Measurements from ENCODE around the gene ANKRD65. TPM values are rescaled to one million over a fixed set of nuclear protein-coding genes. Genes with fewer than 3 reads are reported as not detected.
"Not testable (repeated sequence)": the region's sequence is repeated elsewhere in the genome, so short reads cannot be mapped to it uniquely, and the experiment has no call there.

The ANKRD65 gene
- total RNA-seq, 2 donors from 2014 or later = 33.7 to 34.9 TPM

DNA sequence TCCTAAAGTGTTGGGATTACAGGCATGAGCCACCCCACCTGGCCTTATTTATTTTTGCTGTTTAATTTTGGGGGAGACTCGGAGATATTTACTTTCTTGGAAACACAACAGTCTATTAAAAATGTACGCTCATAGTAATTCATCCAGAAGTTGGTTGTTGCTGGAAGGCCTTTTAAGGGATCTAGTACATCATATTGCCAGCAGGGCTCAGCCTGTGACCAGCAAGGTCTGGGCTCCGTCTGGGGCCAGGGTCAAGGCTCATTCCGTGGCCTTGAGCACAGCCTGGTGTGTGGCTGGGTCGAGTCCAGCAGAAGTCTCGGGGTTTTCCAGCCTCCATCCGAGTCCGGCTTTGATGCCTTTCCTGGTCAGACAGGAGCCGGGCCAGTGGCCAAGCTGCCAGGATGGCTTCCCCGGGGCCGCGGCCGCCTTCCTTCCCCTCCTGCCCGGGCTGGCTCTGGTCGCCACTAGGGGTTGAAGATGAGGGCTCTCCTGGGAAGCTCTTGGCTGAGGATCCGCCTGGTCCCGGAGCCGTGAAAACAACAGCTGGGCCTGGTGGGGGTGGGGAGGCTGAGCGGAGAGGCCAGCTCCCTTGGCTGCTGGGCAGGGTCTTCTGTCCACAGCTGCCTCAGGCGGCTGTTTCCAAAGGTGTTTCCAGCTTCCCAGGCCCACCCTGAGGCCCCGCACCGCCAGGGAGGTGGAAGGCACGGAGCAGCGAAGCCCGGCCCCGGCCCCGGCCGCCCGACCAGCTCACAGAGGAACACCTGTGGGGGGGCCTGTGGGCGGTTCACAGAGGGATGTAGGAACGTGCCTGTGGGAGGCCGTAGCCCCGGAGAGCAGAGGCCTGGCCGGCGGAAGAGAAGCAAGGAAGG, 9.3 kb upstream of the ANKRD65 start:
- Histone ChIP-seq H3K27me3 (replicated peaks; ENCODE audit: insufficient read depth) (no peaks in the 10 kb centered on the region), H3K4me1 (replicated peaks) (peaks cover 49% of the 10 kb centered on the region), H3K27ac (peak overlapping the region; percentile 96), H3K4me3 (no peak overlapping the region), H3K9me3 (no peaks in the 10 kb centered on the region), H3K36me3 (no peaks in the 10 kb centered on the region)
- WGBS = 11% methylated on average over 35 of the region's 35 CpGs
- intact Hi-C loops (cut with DNase I) = no loop called here
- peak; percentile 62 for DNase-seq (ENCODE audit: low spot score)
- TF ChIP-seq POLR2AphosphoS5 (IDR thresholded peaks at IDR 0.05) (peak; percentile 60), POLR2A (IDR thresholded peaks at IDR 0.05) (peak; percentile 23)
- TF ChIP-seq, protein P1, sequence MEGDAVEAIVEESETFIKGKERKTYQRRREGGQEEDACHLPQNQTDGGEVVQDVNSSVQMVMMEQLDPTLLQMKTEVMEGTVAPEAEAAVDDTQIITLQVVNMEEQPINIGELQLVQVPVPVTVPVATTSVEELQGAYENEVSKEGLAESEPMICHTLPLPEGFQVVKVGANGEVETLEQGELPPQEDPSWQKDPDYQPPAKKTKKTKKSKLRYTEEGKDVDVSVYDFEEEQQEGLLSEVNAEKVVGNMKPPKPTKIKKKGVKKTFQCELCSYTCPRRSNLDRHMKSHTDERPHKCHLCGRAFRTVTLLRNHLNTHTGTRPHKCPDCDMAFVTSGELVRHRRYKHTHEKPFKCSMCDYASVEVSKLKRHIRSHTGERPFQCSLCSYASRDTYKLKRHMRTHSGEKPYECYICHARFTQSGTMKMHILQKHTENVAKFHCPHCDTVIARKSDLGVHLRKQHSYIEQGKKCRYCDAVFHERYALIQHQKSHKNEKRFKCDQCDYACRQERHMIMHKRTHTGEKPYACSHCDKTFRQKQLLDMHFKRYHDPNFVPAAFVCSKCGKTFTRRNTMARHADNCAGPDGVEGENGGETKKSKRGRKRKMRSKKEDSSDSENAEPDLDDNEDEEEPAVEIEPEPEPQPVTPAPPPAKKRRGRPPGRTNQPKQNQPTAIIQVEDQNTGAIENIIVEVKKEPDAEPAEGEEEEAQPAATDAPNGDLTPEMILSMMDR (IDR thresholded peaks at IDR 0.05) = peak in 2 of 4 experiments; percentile 31

DNA sequence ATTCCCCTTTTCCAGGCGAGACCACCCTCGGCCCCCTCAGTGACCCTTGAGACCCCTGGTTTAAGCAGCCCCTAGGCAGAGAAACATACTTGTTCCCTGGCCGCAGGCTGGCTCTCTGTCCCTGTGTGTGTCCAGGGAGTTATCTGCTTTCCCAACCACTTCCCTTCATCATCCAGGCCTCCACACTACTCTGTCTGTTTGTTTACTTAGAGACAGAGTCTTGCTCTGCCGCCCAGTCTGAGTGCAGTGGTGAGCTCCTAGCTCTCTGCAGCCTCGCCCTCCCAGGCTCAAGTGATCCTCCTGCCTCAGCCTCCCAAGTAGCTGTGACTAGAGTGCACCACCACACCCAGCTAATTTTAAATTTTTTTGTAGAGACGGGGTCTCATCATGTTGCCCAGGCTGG, 8.6 kb upstream of the ANKRD65 start:
- Histone ChIP-seq H3K36me3 (no peaks in the 10 kb centered on the region), H3K27me3 (replicated peaks; ENCODE audit: insufficient read depth) (no peaks in the 10 kb centered on the region), H3K4me3 (no peak overlapping the region), H3K4me1 (replicated peaks) (peaks cover 43% of the 10 kb centered on the region), H3K27ac (peak overlapping the region; percentile 96), H3K9me3 (no peaks in the 10 kb centered on the region)
- intact Hi-C loops (cut with DNase I) = no loop called here
- WGBS = 64% methylated on average over 6 of the region's 6 CpGs
- DNase-seq (ENCODE audit: low spot score) = no peak
- TF ChIP-seq POLR2AphosphoS5 (IDR thresholded peaks at IDR 0.05) = no peak
- TF ChIP-seq, protein P1 (IDR thresholded peaks at IDR 0.05) = no peak
- no peak for TF ChIP-seq POLR2A (IDR thresholded peaks at IDR 0.05)

DNA sequence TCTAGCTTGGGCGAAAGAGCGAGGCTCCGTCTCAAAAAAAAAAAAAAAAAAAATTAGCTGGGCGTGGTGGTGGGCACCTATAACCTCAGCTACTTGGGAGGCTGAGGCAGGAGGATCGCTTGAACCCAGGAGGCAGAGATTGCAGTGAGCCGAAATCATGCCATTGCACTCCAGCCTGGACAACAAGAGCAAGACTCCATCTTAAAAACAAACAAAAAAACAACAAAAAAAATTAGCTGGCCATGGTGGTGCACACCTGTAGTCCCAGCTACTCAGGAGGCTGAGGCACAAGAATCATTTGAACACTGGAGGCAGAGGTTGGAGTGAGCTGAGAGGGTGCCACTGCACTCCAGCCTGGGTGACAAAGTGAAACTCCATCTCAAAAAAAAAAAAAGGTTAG, 7.9 kb upstream of the ANKRD65 start:
- Histone ChIP-seq H3K4me1 (replicated peaks) (peaks cover 36% of the 10 kb centered on the region), H3K27ac (peak overlapping the region in 1 of 2 donors; percentile 96)
- H3K9me3 ChIP-seq; H3K36me3 ChIP-seq; intact Hi-C loops (cut with DNase I); DNase-seq (ENCODE audit: low spot score); H3K4me3 ChIP-seq; H3K27me3 ChIP-seq (replicated peaks; ENCODE audit: insufficient read depth): not testable (repeated sequence)
- 90% methylated on average over 6 of the region's 6 CpGs for WGBS

DNA sequence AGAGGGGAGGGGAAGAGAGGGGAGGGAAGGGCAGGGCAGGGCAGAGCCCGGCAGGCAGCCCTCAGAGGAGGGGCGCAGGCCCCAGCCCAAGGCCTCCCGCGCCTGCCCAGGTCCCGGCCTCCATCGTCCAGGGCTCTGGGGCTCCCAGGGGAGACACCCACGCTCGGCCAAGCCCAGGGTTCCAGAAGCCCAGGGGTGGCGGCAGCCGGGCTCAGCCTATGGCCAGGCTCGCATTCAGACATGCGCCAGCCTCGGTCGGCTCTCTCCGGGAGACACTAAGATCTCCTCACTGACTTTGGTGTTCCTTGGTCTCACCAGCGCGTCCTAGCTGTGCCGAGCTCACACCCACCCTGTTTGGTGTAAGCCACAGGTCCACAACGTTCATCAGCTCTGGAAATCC, 7.1 kb upstream of the ANKRD65 start:
- H3K27me3 ChIP-seq (replicated peaks; ENCODE audit: insufficient read depth) = no peaks in the 10 kb centered on the region
- no peak for DNase-seq (ENCODE audit: low spot score)
- TF ChIP-seq, protein P1 (IDR thresholded peaks at IDR 0.05) = no peak
- TF ChIP-seq POLR2A (IDR thresholded peaks at IDR 0.05) (no peak), POLR2AphosphoS5 (IDR thresholded peaks at IDR 0.05) (no peak)
- no peak overlapping the region for H3K4me3 ChIP-seq
- peak overlapping the region in 1 of 2 donors; percentile 39 for H3K27ac ChIP-seq
- intact Hi-C loops (cut with DNase I) = no loop called here
- no peaks in the 10 kb centered on the region for H3K9me3 ChIP-seq
- WGBS = 68% methylated on average over 19 of the region's 19 CpGs
- no peaks in the 10 kb centered on the region for H3K36me3 ChIP-seq
- H3K4me1 ChIP-seq (replicated peaks) = peaks cover 30% of the 10 kb centered on the region

DNA sequence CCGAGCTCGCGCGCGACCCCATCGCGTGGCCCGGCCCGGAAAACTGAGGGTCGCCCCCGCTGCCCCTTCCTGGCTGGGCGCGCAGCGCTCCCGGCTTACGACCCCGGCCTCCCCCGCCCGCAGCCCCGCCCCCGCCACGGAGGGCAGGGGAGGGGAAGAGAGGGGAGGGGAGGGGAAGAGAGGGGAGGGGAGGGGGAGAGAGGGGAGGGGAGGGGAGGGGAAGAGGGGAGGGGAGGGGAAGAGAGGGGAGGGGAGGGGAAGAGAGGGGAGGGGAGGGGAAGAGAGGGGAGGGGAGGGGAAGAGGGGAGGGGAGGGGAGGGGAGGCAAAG, 6.7 kb upstream of the ANKRD65 start:
- 0% methylated on average over 3 of the region's 22 CpGs for WGBS
- Histone ChIP-seq H3K36me3 (no peaks in the 10 kb centered on the region), H3K4me3 (peak overlapping the region; percentile 37 to 53), H3K4me1 (replicated peaks) (peaks cover 26% of the 10 kb centered on the region), H3K27me3 (replicated peaks; ENCODE audit: insufficient read depth) (no peaks in the 10 kb centered on the region), H3K27ac (peak overlapping the region; percentile 57 to 73), H3K9me3 (no peaks in the 10 kb centered on the region)
- no peak for TF ChIP-seq POLR2A (IDR thresholded peaks at IDR 0.05)
- no peak for TF ChIP-seq POLR2AphosphoS5 (IDR thresholded peaks at IDR 0.05)
- TF ChIP-seq, protein P1 (IDR thresholded peaks at IDR 0.05) = no peak
- no peak for DNase-seq (ENCODE audit: low spot score)
- intact Hi-C loops (cut with DNase I) = no loop called here
